Nephron progenitor cell (in vitro differentiated cells): ENCODE data around the gene TMEM238.

Experiments
- DNase-seq: peaks from one replicate; pipeline ENCODE4 v3.0.0; 2021
- H3K27ac Mint-ChIP-seq: 2 replicates; pipeline ENCODE4 v1.8.0; 2021; ENCODE audit warnings: mild to moderate bottlenecking, moderate library complexity, mixed read lengths
- H3K27me3 Mint-ChIP-seq: 2 replicates; pipeline ENCODE4 v1.8.0; 2021; ENCODE audit warnings: mild to moderate bottlenecking, low read depth, mixed read lengths; ENCODE audit not compliant: poor library complexity
- H3K36me3 Mint-ChIP-seq: 2 replicates; pipeline ENCODE4 v1.8.0; 2021; ENCODE audit warnings: low read depth, mixed read lengths
- H3K4me1 Mint-ChIP-seq: 2 replicates; pipeline ENCODE4 v1.8.0; 2021; ENCODE audit warnings: mixed read lengths
- H3K4me3 Mint-ChIP-seq: 2 replicates; pipeline ENCODE4 v1.8.0; 2021; ENCODE audit warnings: mild to moderate bottlenecking, moderate library complexity, mixed read lengths
- H3K9me3 Mint-ChIP-seq: 2 replicates; pipeline ENCODE4 v1.8.0; 2021; ENCODE audit warnings: mild to moderate bottlenecking, moderate library complexity, mixed read lengths
- CTCF ChIP-seq: fragments of 200-600 bp; sonication (generic); IDR thresholded peaks from 2 replicates; pipeline ENCODE4 v1.5.0; 2021; ENCODE audit warnings: antibody characterized with exemption

TMEM238 gene

GRCh38 chr19:55387736-55388497 is 3.8 kb upstream of the TMEM238 start:
- H3K4me3 Mint-ChIP-seq, result peak overlapping the region; percentile 100
- H3K27ac Mint-ChIP-seq, result no peak overlapping the region
- no peaks in the 10 kb centered on the region for H3K9me3 Mint-ChIP-seq
- H3K36me3 Mint-ChIP-seq, result peaks cover 35% of the 10 kb centered on the region
- H3K27me3 Mint-ChIP-seq, result peaks cover 4% of the 10 kb centered on the region
- no peak for TF ChIP-seq CTCF
- peaks cover 74% of the 10 kb centered on the region for H3K4me1 Mint-ChIP-seq
- no peak for DNase-seq

- Mint-ChIP-seq H3K4me1 (peaks cover 60% of the 10 kb centered on the region), H3K27ac (peak overlapping the region; percentile 98), H3K4me3 (peak overlapping the region; percentile 100)
Observed at GRCh38 chr19:55386493-55386971, 2.4 kb upstream of the TMEM238 start.

GRCh38 chr19:55385724-55386492 is 1.8 kb upstream of the TMEM238 start, which contains the start of gene RPL28:
RPL28 (plus strand) TSS chr19:55385932; CDS start chr19:55386358, 426 bp downstream.
- Mint-ChIP-seq H3K4me3 (peak within 1 kb of the TSS; percentile 100), H3K27me3 (peaks cover 7% of the 10 kb centered on the region), H3K4me1 (peaks cover 57% of the 10 kb centered on the region), H3K27ac (peak within 1 kb of the TSS; percentile 98), H3K36me3 (peaks cover 32% of the 10 kb centered on the region), H3K9me3 (peaks cover 10% of the 10 kb centered on the region)
- peak; percentile 97 for DNase-seq
- no peak for TF ChIP-seq CTCF

More at GRCh38 chr19:55386493-55386971, 2.4 kb upstream of the TMEM238 start:
- TF ChIP-seq CTCF, result no peak
- peak; percentile 54 for DNase-seq
- Mint-ChIP-seq H3K36me3 (peaks cover 33% of the 10 kb centered on the region), H3K9me3 (peaks cover 10% of the 10 kb centered on the region), H3K27me3 (peaks cover 7% of the 10 kb centered on the region)

GRCh38 chr19:55384920-55385723 is 1.0 kb upstream of the TMEM238 start:
- H3K9me3 Mint-ChIP-seq, result peaks cover 10% of the 10 kb centered on the region
- DNase-seq, result peak; percentile 98
- H3K4me1 Mint-ChIP-seq, result peaks cover 50% of the 10 kb centered on the region

More at GRCh38 chr19:55384920-55385723, 1.0 kb upstream of the TMEM238 start:
- Mint-ChIP-seq H3K4me3 (peak overlapping the region; percentile 100), H3K27me3 (peaks cover 7% of the 10 kb centered on the region), H3K27ac (peak overlapping the region; percentile 97), H3K36me3 (peaks cover 26% of the 10 kb centered on the region)
- TF ChIP-seq CTCF, result no peak
